T47D (cell line): ENCODE measurements around the gene PHLPP1.
A peak's percentile ranks its signal among the peaks of the same experiment; 100 is the strongest.

Experiments
- DNase-seq, 2 experiments: peaks; one replicate each; pipeline versions ENCODE4 v3.0.0 to v3.0.0-alpha.2; 2011 to 2012; ENCODE audit warnings: low read depth in 1 of 2, low spot score in 1 of 2
- JUND ChIP-seq: IDR thresholded peaks from 2 replicates; pipeline ENCODE4 v1.6.1; 2012; ENCODE audit warnings: low read depth
- in situ Hi-C: cut with HindIII; loops from 2 replicates; pipeline ENCODE4 v1.10.0; 2016; ENCODE audit warnings: low sequenced_read_pairs, low pct_unique_long_range_greater_than_20kb

Gene PHLPP1

GRCh38 chr18:62868645-62869044, 153.3 kb downstream of the PHLPP1 start:
- DNase-seq, result no peak
- TF ChIP-seq JUND, result no peak
- in situ Hi-C loops, result no loop called here

- no peak for DNase-seq
- in situ Hi-C loops, result no loop called here
- no peak for TF ChIP-seq JUND
Measured at GRCh38 chr18:62870643-62871042, 155.3 kb downstream of the PHLPP1 start.

DNA sequence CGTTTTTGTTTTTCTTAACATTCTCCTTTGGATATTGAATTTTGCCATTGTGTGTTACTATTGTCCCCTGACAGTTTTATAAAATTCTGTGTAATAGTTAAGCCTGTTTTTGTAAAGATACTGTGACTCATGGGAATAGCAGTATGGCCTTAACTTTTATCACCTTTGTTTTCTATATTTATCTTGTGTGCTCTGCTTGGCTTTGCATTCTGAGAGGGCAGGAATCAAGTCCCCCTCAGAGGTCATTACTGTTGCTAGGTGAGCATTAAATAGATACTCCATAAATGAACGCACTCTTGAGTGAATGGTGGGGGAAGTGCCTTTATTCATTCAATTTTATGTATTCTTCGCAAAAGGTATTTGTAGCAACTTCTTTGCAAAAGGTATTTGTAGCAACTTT, 160.0 kb downstream of the PHLPP1 start:
- no peak for DNase-seq

GRCh38 chr18:62876111-62876510, 160.8 kb downstream of the PHLPP1 start:
- no peak for TF ChIP-seq JUND
- in situ Hi-C loops, result no loop called here
- no peak for DNase-seq

More for the DNA sequence above, 160.0 kb downstream of the PHLPP1 start:
- in situ Hi-C loops, result no loop called here
- TF ChIP-seq JUND, result no peak

GRCh38 chr18:62876828-62877227, 161.5 kb downstream of the PHLPP1 start:
- TF ChIP-seq JUND, result no peak
- in situ Hi-C loops, result no loop called here
- no peak for DNase-seq

- no peak for DNase-seq
Measured at GRCh38 chr18:62877411-62878221, 162.3 kb downstream of the PHLPP1 start.

DNA sequence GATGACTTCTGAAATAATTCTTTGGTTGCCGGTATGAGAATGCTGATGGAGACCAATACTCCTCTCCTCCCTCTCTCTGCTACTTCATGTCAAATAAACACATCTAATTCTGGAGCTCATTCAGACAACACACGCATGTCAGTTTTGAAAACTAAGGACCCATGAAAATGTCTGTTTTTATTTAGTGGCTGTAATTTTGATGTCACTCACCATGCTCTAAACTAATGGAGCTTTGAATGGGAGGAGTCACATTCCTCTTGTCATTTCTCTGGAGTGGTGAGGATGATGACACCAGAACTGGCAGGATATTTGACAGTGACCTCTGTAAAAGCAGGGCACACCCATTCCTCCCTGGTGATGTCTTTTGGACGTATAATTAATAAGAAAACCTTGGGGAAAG, 163.0 kb downstream of the PHLPP1 start:
- TF ChIP-seq JUND, result no peak
- in situ Hi-C loops, result no loop called here
- DNase-seq, result no peak

More at GRCh38 chr18:62877411-62878221, 162.3 kb downstream of the PHLPP1 start:
- in situ Hi-C loops, result no loop called here
- no peak for TF ChIP-seq JUND

DNA sequence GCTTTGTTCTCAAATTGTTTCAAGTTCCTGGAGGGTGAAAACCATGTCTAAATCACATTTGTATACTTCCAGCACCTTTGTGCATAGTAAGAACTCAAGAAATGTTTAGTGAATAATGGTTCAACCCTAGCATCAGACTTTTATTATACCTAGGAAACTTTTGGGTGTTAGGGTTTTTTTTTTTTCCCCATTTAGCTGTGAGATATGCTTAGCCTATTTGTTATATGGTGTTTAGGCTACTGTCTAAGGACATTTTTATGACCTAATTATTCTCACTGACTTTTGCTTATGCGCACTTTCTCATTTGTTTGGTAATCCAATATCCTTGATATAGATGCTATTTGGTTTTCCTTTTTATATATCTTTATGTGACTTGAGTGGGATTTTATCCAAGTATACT, 164.7 kb downstream of the PHLPP1 start:
- no peak for TF ChIP-seq JUND
- in situ Hi-C loops, result no loop called here
- DNase-seq, result no peak

GRCh38 chr18:62880673-62881364, 165.5 kb downstream of the PHLPP1 start:
- in situ Hi-C loops, result no loop called here
- TF ChIP-seq JUND, result no peak
- DNase-seq, result no peak

DNA sequence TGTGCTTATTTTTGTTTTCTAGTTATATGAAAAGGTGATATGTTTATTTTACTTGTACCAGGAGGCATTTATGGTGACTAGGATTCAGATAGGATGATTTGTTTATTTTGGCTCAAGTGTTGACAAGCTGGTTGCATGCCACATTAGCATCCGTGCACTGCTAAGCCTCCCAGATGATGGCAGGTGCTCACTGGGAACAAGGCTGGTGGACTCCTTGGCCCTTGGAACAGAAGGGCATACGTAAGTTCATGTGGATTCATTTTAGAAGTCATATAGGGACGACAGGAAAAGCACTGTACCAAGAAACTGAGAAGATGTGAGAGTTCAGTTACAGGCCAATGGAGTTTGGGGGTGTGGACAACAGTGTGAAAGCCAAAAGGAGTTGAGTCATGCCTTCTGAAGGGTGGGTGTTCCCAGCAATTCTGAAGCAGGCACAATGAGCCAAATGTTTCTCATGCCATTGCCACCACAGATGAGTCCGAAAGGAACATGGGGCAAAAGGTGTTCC, 166.2 kb downstream of the PHLPP1 start:
- no peak for TF ChIP-seq JUND
- in situ Hi-C loops, result no loop called here
- DNase-seq, result peak in 1 of 2 experiments; percentile 19

DNA sequence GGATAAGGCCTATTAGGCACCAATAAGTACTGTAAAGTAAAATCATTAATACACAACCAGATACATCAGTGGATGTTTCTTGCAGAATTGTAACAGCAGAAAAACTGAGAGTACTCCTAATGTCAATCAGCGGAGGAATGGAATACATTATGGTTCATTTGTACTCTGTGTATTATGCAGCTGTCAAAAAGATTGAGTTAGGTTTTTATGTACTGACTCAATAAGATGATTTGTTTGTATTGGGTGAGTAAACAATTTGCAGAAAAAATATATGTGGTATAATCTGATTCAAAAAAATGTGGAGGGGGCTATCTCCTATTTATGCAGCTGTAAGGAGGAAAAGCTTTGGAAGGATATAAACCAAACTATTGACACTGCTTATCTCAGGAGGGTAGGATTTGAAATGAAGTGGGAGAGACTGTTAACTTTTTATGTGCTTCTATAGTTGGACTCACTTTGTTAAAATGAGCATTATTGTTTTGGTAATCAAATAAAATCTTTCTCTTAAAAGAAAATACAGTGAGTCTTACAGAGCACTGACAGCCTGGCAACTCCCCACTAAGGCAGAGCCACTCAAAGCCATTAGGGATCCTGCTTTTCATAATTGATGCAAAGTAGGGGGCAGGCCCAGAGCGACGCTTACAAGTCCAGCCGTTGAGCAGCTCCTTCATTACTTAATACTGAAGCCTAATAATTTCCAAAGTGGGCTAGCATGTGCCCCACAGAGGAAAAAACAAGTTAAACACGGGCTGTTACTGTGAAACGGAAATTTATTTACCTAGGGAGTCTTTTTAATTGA, 168.8 kb downstream of the PHLPP1 start:
- DNase-seq, result no peak
- in situ Hi-C loops, result no loop called here
- no peak for TF ChIP-seq JUND

DNA sequence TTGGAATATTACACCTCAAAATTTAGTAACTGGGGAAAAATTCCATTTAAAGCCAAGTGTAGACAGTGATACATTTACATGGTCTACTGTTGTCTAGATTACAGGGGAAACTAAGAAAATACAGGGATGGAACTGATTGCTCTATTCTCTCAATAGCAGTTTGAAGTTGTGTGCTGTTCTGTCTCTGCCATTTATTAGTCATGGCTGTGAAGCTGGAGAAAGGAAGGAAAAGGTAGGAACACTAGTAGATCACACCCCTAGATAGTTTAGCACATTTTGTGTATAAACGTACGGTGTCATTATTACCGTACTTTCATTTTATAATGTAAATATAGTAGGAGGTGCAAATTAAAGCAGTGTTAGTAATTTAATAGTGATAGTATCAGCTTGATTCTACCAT, 170.5 kb downstream of the PHLPP1 start:
- no peak for TF ChIP-seq JUND
- no peak for DNase-seq
- in situ Hi-C loops, result no loop called here
